Neuronal stem cell (in vitro differentiated cells): ENCODE data around the gene ANKFN1.
A peak's percentile ranks its signal among the peaks of the same experiment; 100 is the strongest.

ENCODE experiments used
- DNase-seq: peaks from one replicate; pipeline ENCODE4 v3.0.0-alpha.2; 2013; ENCODE audit warnings: low spot score
- H2AFZ ChIP-seq: one replicate; pipeline ENCODE4 v1.6.1; 2013; ENCODE audit warnings: mild to moderate bottlenecking, low read length, inconsistent platforms
- H2AK5ac ChIP-seq: 2 replicates; pipeline ENCODE4 v1.6.1; 2013; ENCODE audit warnings: low read depth, mild to moderate bottlenecking, inconsistent platforms, low read length, moderate library complexity, mixed read lengths
- H2BK120ac ChIP-seq: 2 replicates; pipeline ENCODE4 v1.6.1; 2013; ENCODE audit warnings: low read depth, mild to moderate bottlenecking, inconsistent platforms, low read length, moderate library complexity, mixed read lengths
- H2BK12ac ChIP-seq: one replicate; pipeline ENCODE4 v1.6.1; 2013; ENCODE audit warnings: low read length, inconsistent platforms
- H2BK15ac ChIP-seq: 2 replicates; pipeline ENCODE4 v1.6.1; 2013; ENCODE audit warnings: mild to moderate bottlenecking, low read length, inconsistent platforms, mixed read lengths
- H2BK5ac ChIP-seq: one replicate; pipeline ENCODE4 v1.6.1; 2013; ENCODE audit warnings: inconsistent platforms, mild to moderate bottlenecking, low read length, moderate library complexity
- H3K14ac ChIP-seq: one replicate; pipeline ENCODE4 v1.6.1; 2013; ENCODE audit warnings: low read length, inconsistent platforms
- H3K18ac ChIP-seq: 2 replicates; pipeline ENCODE4 v1.6.1; 2013; ENCODE audit warnings: low read length, inconsistent platforms
- H3K23ac ChIP-seq: 2 replicates; pipeline ENCODE4 v1.6.1; 2013; ENCODE audit warnings: low read depth, mild to moderate bottlenecking, mixed read lengths, low read length, inconsistent platforms; ENCODE audit not compliant: poor library complexity
- H3K27ac ChIP-seq: replicated peaks from 3 replicates; pipeline ENCODE4 v1.5.1; 2013; ENCODE audit warnings: low read length, inconsistent platforms
- H3K27me3 ChIP-seq, 3 experiments: 2 replicates each; pipeline ENCODE4 v1.6.1; 2013; ENCODE audit warnings: low read length in 3 of 3, mild to moderate bottlenecking in 2 of 3, inconsistent platforms in 1 of 3, low read depth in 1 of 3, mixed read lengths in 1 of 3, moderate library complexity in 1 of 3; ENCODE audit not compliant: control insufficient read depth in 3 of 3, insufficient read depth in 3 of 3
- H3K36me3 ChIP-seq, 2 donors: replicated peaks in 1 of 2; 2 replicates each; pipeline ENCODE4 v1.6.1; 2013; ENCODE audit warnings: low read length in 2 of 2; ENCODE audit not compliant: control insufficient read depth in 2 of 2, insufficient read depth in 2 of 2
- H3K4ac ChIP-seq: 2 replicates; pipeline ENCODE4 v1.6.1; 2013; ENCODE audit warnings: inconsistent platforms, mild to moderate bottlenecking, low read length, moderate library complexity
- H3K4me1 ChIP-seq, 2 donors: 1 replicate in 1 of 2; 2 replicates in 1 of 2; pipeline ENCODE4 v1.6.1; 2013; ENCODE audit warnings: low read length in 2 of 2, low read depth in 1 of 2; ENCODE audit not compliant: control insufficient read depth in 2 of 2, insufficient read depth in 1 of 2
- H3K4me2 ChIP-seq: one replicate; pipeline ENCODE4 v1.6.1; 2013; ENCODE audit warnings: mild to moderate bottlenecking, low read length, inconsistent platforms; ENCODE audit not compliant: insufficient read depth, poor library complexity, severe bottlenecking
- H3K4me3 ChIP-seq, 2 donors: 2 replicates each; pipeline ENCODE4 v1.5.1; 2013; ENCODE audit warnings: low read length in 2 of 2, mild to moderate bottlenecking in 2 of 2, inconsistent platforms in 1 of 2, moderate library complexity in 1 of 2
- H3K79me1 ChIP-seq: one replicate; pipeline ENCODE4 v1.6.1; 2013; ENCODE audit warnings: low read depth, mild to moderate bottlenecking, inconsistent platforms, low read length, moderate library complexity
- H3K9ac ChIP-seq: one replicate; pipeline ENCODE4 v1.6.1; 2013; ENCODE audit warnings: mild to moderate bottlenecking, low read depth, low read length, inconsistent platforms; ENCODE audit not compliant: poor library complexity
- H3K9me3 ChIP-seq, 2 donors: replicated peaks in 1 of 2; 2 replicates each; pipeline versions ENCODE3 to v1.6.1; 2013; ENCODE audit warnings: low read length in 2 of 2, mild to moderate bottlenecking in 2 of 2, inconsistent platforms in 1 of 2, low read depth in 1 of 2, mixed read lengths in 1 of 2, moderate library complexity in 1 of 2; ENCODE audit not compliant: control insufficient read depth in 2 of 2, insufficient read depth in 1 of 2
- H4K8ac ChIP-seq: one replicate; pipeline ENCODE4 v1.6.1; 2013; ENCODE audit warnings: low read depth, mild to moderate bottlenecking, inconsistent platforms, low read length, moderate library complexity
- H4K91ac ChIP-seq: one replicate; pipeline ENCODE4 v1.6.1; 2013; ENCODE audit warnings: low read length, low read depth, mild to moderate bottlenecking, inconsistent platforms; ENCODE audit not compliant: poor library complexity
- WGBS, 2 donors: extraction: QIAGEN DNeasy Blood & Tissue Kit; methylation state at CpG; one replicate each; pipeline ENCODE4 v1.1.7; 2013; ENCODE audit warnings: missing lambda C conversion rate in 2 of 2, mixed read lengths in 1 of 2; ENCODE audit not compliant: insufficient read length in 2 of 2, insufficient replicate concordance in 1 of 2; ENCODE audit errors: extremely low coverage in 2 of 2; 5-methylcytosine and 5-hydroxymethylcytosine counted together

Gene ANKFN1

GRCh38 chr17:56510554-56511342 is 357.5 kb downstream of the ANKFN1 start:
- no peak overlapping the region for H4K91ac ChIP-seq
- H2BK12ac ChIP-seq: no peak overlapping the region
- peak overlapping the region; percentile 25 for H2AK5ac ChIP-seq
- no CpG with 5 or more reads among the region's 46 CpGs for WGBS, 2 donors
- no peak overlapping the region for H3K4me3 ChIP-seq
- no peaks in the 10 kb centered on the region for H3K36me3 ChIP-seq
- no peak overlapping the region for H3K27ac ChIP-seq
- no peak overlapping the region for H2BK120ac ChIP-seq
- no peak overlapping the region for H2AFZ ChIP-seq
- no peaks in the 10 kb centered on the region for H3K4me1 ChIP-seq
- H3K79me1 ChIP-seq: no peaks in the 10 kb centered on the region
- no peaks in the 10 kb centered on the region for H3K9me3 ChIP-seq
- no peak overlapping the region for H2BK5ac ChIP-seq
- H3K27me3 ChIP-seq: no peaks in the 10 kb centered on the region
- H3K4me2 ChIP-seq: no peak overlapping the region
- no peak overlapping the region for H3K9ac ChIP-seq
- H2BK15ac ChIP-seq: peak overlapping the region; percentile 57
- H3K4ac ChIP-seq: no peak overlapping the region
- no peak overlapping the region for H4K8ac ChIP-seq
- no peak for DNase-seq
- peak overlapping the region; percentile 27 for H3K18ac ChIP-seq
- H3K14ac ChIP-seq: peak overlapping the region; percentile 40
- no peak overlapping the region for H3K23ac ChIP-seq

GRCh38 chr17:56514264-56514663 is 361.0 kb downstream of the ANKFN1 start:
- no peak overlapping the region for H4K8ac ChIP-seq
- H2BK15ac ChIP-seq: no peak overlapping the region
- no peak overlapping the region for H2AK5ac ChIP-seq
- H2AFZ ChIP-seq: no peak overlapping the region
- no peaks in the 10 kb centered on the region for H3K27me3 ChIP-seq
- H4K91ac ChIP-seq: no peak overlapping the region
- H3K4me1 ChIP-seq: no peaks in the 10 kb centered on the region
- no peaks in the 10 kb centered on the region for H3K36me3 ChIP-seq
- no peak overlapping the region for H3K9ac ChIP-seq
- H3K4me3 ChIP-seq: no peak overlapping the region
- no peak overlapping the region for H3K23ac ChIP-seq
- H3K9me3 ChIP-seq: no peaks in the 10 kb centered on the region
- DNase-seq: no peak
- H2BK120ac ChIP-seq: no peak overlapping the region
- no peak overlapping the region for H3K18ac ChIP-seq
- H3K27ac ChIP-seq: no peak overlapping the region
- no peak overlapping the region for H2BK5ac ChIP-seq
- WGBS, 2 donors: no CpG with 5 or more reads among the region's 2 CpGs
- no peak overlapping the region for H2BK12ac ChIP-seq
- H3K4ac ChIP-seq: no peak overlapping the region
- H3K4me2 ChIP-seq: no peak overlapping the region
- H3K79me1 ChIP-seq: no peaks in the 10 kb centered on the region
- H3K14ac ChIP-seq: no peak overlapping the region

GRCh38 chr17:56514899-56515298 is 361.6 kb downstream of the ANKFN1 start:
- WGBS, 2 donors: no CpG with 5 or more reads among the region's 4 CpGs

GRCh38 chr17:56521414-56522141 is 368.3 kb downstream of the ANKFN1 start:
- Histone ChIP-seq H3K4me2 (no peak overlapping the region), H3K18ac (no peak overlapping the region), H3K27ac (no peak overlapping the region), H4K8ac (no peak overlapping the region), H2BK120ac (no peak overlapping the region), H3K4me1 (peaks cover 0 to 6% of the 10 kb centered on the region in 2 donors), H3K36me3 (no peaks in the 10 kb centered on the region), H2BK5ac (no peak overlapping the region), H3K79me1 (no peaks in the 10 kb centered on the region), H4K91ac (no peak overlapping the region), H2AFZ (no peak overlapping the region), H3K23ac (no peak overlapping the region), H3K4ac (no peak overlapping the region), H2BK12ac (no peak overlapping the region), H3K14ac (no peak overlapping the region), H2AK5ac (no peak overlapping the region), H2BK15ac (no peak overlapping the region), H3K9ac (no peak overlapping the region), H3K27me3 (no peaks in the 10 kb centered on the region), H3K4me3 (no peak overlapping the region), H3K9me3 (no peaks in the 10 kb centered on the region)
- no CpG with 5 or more reads among the region's 12 CpGs for WGBS, 2 donors
- DNase-seq: no peak

More at GRCh38 chr17:56514899-56515298, 361.6 kb downstream of the ANKFN1 start:
- Histone ChIP-seq H3K27me3 (no peaks in the 10 kb centered on the region), H2BK5ac (no peak overlapping the region), H2AK5ac (no peak overlapping the region), H3K36me3 (no peaks in the 10 kb centered on the region), H2BK12ac (no peak overlapping the region), H2AFZ (no peak overlapping the region), H2BK15ac (no peak overlapping the region), H3K4me2 (no peak overlapping the region), H3K4ac (no peak overlapping the region), H2BK120ac (no peak overlapping the region), H3K4me1 (no peaks in the 10 kb centered on the region), H3K79me1 (no peaks in the 10 kb centered on the region), H4K8ac (no peak overlapping the region), H3K18ac (no peak overlapping the region), H3K9me3 (no peaks in the 10 kb centered on the region), H3K27ac (no peak overlapping the region), H3K4me3 (no peak overlapping the region), H3K23ac (no peak overlapping the region), H3K14ac (no peak overlapping the region), H4K91ac (no peak overlapping the region), H3K9ac (no peak overlapping the region)
- DNase-seq: no peak
